GM23248 (cell line): ENCODE results near the gene AP2B1.

Source experiments
- EZH2 ChIP-seq: fragments of 200-600 bp; sonication (generic); IDR thresholded peaks from 2 replicates; pipeline ENCODE4 v1.6.1; 2018; ENCODE audit warnings: antibody characterized with exemption, mild to moderate bottlenecking; ENCODE audit not compliant: insufficient read depth, poor library complexity, severe bottlenecking
- EZH2phosphoT487 ChIP-seq: fragments of 200-600 bp; sonication (generic); IDR thresholded peaks from 2 replicates; pipeline ENCODE4 v1.6.1; 2018; ENCODE audit warnings: antibody characterized with exemption, moderate library complexity, mild to moderate bottlenecking, low read depth; ENCODE audit not compliant: insufficient read depth

DNA sequence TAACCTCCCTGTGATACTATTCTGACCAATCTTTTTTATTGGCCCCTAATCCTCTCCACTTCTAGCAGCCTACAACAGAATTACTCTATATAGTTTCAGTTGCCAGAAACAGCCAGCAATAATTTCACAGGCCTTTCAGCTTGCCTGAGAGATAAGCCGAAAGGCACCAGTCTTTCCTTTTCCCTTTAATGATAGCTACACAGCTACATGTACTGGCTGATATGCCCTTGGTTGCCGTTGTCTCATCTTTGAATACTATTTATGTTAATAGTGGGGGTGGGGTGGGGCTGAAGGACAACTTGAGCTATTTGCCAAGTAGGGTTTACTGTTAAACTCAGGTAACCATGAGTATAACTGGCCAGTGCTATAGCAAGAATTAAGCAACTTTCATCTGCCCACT lies 108.5 kb downstream of the AP2B1 start:
- TF ChIP-seq EZH2, result no peak
- no peak for TF ChIP-seq EZH2phosphoT487
